GM18858 (cell line): ENCODE results near the gene STAT5A.

Source experiments
- ATAC-seq: cut with Tn5 transposase; IDR thresholded peaks from one replicate; pipeline ENCODE4 v1.9.1; 2021; ENCODE audit not compliant: unreplicated experiment

Gene STAT5A

DNA sequence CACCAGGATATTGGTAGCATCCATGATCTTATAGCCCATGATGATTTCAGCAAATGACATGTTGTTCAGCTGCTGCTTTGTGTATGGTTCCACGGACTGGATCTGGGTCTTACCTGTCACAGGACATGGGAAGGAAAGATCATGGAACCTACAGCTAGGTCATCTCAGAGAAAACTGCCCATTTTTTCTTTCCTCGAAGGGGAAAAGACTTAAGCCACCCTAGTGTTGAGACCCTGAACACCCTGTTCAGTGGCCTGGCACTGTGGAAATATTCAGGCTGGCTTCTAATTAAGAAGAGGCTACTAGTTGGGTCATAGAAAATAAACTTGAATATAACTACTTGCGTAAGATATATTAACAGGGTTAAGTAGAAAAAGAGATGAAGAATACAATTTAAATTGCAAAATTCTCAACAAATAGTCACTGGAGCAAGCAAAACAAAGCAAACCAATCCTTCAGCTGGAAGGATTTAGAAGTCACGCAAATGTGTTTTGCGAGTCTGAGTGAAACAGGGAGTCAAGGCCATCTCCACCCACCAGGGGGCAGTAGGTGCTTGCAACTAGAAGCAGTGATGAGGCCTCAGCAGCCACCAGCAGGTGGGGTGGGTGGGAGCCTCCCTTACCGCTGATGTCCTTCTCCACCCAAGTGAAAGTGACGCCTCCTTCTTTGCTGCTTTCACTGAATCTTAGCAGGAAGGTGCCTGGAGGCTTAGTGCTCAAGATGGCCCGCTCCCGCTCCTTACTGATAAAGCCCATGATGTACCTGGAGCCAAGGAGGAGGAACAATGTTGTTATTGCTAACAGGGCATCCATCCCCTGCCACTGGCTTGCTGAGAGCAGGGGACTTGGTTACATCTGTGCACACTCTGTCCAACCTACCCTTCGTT is 34.3 kb downstream of the STAT5A start:
- no peak for ATAC-seq

DNA sequence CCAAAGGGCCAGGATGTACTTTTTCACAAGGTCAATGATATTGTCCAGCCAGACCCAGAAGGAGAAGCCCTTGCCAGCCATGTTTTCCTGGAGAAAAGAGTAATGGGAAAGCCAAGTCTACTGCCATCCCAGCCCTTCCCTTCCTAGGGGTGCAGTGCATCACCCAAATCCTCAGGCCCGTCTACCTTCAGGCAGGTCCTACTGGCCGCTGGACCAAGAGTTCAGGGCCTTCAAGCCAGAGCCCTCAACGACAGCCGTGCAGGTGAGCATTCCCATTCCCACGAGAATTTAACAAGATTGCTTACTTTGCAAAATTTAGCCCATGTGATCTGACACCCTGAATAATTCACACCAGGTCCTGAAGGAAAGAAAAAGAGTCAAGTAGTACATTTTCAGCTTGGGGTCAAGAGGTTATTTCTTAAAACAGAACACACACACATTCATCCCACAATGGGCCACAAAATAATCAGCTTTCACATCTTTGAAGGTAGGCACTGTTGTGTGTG is 35.0 kb downstream of the STAT5A start:
- ATAC-seq, result no peak

DNA sequence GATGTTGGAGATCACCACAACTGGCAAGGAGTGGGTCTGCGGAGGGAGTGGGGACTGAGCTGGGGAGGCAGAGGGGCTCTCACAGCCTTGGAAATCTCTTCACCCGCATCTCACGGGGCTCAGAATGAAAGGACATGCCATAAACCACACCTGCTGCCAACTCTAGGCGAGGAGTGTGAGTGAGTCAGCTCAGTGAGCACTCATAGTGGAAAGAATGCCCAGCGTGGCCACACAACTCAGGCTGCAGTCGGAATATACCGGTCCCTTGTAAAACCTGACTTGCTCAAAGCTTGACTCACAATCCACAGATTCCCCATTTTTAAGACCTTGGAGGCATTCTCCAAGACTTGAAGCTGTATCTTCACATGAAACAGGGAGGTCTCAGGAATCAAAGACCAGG is 36.7 kb downstream of the STAT5A start:
- no peak for ATAC-seq

DNA sequence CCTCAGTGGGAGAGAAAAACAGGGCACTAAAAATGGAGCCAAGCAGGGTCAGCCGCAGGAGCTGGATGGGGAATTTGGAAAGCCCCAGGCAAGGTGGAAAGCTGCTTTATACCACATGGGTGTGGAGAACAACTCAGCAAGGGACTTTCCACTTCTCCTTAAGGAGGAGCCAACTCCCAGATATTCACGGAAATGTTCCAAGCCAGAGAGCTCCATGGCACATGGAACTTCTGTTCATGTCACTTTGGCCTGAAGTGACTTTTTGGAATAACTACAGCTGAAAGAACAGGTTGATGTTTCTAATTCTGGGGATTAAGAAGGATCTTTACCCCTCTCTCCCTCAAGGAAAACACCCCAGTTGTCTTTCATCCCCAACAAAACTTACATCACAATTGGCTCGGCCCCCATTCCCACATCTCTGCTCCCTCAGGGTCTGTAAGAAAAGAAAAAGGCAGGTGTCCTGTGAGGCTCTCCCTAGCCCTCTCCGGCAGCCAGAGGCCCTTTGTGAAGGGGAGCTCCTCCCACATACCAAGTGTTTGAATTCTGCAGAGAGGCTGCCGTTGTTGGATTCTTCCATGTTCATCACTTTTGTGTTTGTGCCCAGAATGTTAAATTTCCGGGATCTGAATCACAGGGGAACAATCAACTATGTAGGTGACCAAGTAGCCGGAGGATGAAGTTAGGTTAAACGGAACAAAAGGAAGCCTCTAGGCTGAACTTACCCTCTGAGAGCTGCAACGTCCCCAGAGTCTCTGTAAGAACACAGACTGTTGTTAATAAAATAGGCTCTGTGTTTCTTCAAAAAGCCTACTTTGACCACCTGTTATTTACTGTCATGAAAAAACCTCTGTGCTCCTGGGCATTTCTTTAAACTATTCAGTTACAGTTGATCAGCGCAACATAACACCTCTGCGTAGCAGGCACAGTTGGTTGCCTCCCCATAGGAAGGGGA is 41.0 kb downstream of the STAT5A start:
- no peak for ATAC-seq

DNA sequence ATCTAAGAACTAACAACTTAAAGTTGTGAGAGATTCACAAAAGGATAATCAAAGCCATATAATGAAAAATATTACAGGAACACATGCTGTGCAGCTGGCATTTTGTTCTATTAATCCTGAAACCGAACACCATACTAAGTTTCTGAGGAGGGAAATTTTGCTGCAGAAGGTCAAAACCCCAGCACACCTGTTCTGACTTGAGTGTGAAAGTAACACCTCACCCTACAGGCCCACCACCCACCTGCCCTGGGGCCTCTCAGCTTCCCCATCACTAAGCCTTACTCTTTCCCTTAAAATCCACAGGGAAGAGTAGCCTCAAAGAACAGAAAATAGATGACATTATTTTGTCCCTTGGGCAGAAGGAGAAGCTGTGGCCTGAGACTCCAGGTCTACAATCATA is 44.8 kb downstream of the STAT5A start:
- ATAC-seq, result no peak

DNA sequence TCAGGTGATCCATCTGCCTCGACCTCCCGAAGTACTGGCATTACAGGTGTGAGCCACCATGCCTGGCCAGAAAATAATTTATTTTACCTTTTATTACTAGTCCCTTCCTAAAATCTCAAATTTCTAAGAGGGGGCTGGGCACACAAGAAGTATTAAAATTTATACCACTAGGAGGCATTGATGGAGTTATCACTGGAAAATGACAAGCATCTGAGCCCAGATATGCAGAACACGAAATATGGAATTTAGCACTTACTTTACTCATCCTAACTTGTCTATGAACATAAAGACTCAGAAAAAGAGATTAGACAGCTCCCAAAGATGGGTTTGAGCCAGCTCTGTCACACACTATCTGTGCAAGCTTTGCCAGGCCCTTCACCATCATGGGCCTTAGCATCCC is 46.4 kb downstream of the STAT5A start:
- no peak for ATAC-seq

DNA sequence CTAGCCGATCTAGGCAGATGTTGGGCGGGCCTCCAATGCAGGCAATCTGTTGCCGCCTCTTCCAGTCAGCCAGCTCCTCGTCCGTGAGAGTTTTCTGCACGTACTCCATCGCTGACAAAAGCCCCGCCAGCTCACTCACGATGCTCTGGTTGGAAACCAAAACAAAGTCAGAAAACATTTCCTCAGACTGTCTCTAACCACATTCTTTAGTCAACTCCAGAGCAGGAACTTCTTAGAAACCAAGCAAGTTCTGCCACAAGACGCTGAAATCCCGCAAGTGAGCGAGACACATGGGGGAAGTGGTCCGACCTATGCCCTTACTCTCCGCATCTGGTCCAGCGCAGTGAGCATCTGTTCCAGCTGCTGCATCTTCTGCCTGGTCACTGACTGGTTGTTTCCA is 49.1 kb downstream of the STAT5A start:
- ATAC-seq, result peak; percentile 43

DNA sequence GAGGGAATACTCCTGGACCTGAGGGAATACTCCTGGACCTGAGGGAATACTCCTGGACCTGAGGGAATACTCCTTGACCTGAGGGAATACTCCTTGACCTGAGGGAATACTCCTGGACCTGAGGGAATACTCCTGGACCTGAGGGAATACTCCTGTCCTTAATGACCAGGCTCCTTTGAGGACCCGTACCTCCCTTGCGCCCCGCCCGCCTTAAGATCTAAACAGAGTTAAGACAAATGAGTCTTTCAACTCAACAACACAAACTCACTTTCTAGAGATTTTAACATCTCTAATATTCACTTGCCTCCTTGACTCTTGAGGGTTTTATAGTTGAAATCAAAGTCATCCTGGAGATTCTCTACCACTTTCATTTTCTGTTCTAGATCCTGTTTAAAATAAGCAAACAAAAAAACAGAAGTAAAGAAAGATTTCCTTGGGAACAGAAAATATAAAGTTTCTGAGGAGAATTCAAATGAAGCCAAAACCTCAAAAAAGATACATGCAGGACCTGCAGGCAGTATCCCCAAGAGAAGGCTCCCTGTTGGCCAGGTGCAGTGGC is 50.2 kb downstream of the STAT5A start:
- ATAC-seq, result no peak

DNA sequence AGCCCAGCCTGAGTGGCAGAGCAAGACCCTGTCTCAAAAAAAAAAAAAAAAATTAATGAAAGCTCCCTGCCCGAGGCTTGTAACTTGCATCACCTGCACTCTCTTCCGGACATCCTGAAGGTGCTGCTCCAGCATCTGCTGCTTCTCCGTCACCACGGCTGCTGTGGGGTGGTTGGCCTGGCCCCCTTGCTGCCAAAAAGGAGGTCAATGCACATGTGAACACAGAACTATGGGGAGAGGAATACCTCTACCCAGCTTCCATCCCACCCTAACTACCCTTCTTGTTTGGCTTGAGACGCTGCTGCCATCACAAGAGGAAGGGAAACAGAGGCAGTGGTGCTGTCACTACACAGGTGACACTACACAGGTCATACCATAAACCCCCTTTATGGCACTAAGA is 50.9 kb downstream of the STAT5A start:
- no peak for ATAC-seq

DNA sequence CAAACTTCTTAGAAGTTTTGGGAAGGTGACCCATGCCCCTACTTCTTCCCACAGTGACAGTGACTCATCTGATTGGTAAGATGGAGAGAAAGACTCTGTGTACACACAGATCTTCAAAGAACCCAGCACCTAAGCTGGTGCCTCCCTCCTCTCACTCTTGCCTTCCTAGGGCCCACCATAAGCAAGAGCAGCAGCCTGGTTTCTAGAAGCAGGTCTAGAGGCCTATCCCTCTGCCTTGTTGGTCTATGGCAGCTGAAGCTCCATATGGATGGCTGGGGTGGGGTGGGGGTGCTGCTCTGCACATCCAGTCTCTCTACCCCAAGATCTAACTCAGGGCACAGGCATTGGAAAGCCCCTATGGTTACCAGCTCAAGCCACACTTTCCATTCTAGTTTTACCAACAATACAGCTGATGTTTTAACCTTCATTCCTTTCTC is 52.4 kb downstream of the STAT5A start:
- no peak for ATAC-seq

DNA sequence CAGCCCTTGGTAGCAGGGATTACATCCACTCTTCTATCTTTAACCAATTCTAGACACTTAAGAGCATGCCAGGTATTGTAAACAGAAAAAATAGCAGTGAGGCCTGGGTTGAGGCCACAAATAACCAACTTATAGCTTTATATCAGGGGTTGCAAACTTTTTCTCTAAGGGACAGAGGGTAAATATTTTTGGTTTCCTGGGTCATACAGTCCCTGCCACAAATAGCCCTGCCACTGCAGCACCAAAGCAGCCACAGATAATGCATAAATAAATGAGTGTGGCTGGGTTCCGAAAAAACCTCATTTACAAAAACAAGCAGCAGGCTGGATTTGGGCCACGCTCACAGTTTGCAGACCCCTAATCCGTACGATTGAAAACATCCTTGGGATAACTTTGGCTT is 53.3 kb downstream of the STAT5A start:
- ATAC-seq, result no peak

DNA sequence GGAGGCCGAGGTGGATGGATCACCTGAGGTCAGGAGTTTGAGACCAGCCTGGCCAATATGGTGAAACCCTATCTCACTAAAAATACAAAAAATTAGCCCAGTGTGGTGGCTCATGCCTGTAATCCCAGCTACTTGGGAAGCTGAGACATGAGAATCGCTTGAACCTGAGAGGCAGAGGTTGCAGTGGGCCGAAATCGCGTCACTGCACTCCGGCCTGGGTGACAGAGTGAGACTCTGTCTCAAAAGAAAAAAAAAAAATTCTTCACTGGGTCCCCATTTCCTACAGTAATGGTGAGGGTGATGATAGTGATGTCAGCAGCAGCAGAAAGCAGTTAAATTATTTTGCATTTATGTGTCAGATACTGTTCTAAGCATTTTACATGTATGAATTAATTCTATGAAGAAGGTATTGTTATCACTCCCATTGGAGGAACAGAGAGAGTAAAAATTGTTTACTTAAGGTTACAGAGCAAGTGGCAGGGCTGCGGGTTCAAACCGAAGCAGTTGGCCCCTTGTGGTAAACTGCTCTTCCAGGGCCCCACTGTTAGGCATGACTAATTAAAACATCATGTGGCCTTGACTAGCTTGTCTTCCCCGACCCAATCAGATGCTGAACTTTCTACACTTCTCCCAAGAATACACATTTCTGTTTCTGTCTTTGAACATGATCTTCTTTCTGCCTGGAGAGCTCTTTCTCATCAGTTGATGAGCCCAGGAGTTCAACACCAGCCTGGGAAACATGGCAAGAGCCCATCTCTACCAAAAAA is 54.1 kb downstream of the STAT5A start:
- no peak for ATAC-seq

DNA sequence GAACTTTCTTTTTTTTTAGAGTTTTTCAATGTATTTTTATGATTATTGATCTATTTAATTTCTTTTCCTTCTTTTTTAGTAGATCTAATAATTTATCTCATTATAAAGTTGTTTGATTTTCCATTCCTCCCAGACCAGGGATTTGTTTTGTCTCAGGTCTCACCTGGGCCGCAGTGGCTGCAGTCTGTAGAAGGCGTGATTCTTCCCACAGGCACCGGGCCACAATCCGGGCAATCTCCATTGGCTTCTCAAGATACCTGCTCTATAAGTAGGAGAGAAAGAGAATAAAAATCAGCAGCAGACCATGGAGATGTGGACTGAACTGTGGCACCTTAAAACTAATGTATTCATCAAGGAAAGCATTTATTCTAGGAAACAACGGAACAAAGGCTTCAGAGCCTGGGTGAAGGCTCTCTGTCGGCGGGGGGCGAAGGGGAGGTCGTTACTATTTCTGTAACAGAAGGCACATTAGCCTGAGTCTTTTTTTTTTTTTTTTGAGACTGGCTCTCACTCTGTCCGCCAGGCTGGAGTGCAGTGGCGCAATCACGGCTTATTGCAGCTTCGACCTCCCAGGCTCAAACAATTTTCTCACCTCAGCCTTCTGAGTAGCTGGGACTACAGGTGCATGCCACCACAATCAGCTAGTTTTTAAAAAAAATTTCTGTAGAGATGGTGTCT is 57.2 kb downstream of the STAT5A start:
- ATAC-seq, result no peak

DNA sequence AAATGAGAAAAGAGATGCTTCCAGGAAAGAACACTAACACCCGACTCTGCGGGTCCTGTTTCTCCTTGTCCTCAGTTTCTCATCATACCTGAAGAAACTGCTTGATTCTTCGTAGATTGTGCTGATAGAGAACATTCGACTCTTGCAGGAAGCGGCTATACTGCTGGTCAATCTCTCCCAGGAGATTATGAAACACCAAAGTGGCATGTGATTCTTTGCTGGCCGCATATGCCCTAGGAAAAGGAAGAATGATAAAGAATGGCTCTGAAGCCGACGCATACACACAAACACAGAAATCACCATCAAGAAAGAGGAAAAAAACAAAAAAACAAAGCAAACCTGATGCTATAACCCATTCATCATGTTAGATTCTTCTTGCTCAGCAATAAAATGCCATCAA is 58.2 kb downstream of the STAT5A start:
- ATAC-seq, result no peak

DNA sequence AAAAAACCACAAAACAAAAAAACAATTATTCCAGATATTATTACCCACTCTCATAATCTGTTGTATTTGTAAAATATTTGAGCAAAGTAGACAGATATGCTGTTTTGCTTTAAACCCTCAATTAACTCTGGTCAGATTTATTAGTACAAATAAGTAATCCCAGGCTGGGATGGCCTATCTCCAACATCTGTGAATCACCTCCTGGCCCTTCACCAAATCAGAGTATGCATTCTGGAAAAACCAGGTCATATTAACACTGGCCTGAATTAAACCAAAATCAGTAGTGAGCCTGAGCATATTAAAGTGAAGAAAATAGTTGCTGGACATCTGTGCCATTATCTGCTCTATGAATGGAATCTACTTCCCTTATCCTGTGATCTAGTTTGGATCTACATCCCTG is 58.9 kb downstream of the STAT5A start:
- no peak for ATAC-seq

DNA sequence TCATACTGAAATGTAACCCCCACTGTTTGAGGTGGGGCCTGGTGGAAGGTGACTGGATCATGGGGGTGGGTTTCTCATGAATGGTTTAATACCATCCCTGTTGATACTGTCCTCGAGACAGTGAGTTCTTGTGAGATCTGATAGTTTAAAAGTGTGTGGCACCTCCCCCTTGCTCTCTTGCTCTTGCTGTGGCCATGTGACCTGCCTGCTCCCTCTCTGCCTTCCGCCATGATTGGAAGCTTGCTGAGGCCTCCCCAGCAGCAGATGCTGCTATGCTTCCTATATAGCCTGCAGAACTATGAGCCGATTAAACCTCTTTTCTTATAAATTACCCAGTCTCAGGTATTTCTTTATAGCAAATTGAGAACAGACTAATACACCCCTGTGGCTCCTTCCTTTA is 59.3 kb downstream of the STAT5A start:
- ATAC-seq, result no peak

DNA sequence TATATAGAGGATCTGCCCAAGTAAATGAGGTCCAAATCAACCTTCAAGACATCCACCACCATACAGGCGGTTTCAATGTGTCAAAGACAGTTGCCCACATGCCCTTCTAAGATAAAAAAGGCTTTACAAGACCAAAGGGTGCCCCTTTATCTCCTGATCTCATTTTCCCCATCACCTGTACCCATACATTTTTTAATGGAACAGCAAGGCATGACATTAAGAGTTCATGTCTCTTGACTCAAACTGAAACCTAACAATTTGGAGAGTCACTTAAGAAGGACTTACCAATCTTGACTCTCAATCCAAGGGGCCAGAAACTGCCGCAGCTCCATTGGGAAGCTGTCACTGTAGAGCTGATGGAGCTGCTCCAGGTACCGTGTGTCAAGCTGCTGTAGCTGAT is 59.8 kb downstream of the STAT5A start:
- ATAC-seq, result no peak

DNA sequence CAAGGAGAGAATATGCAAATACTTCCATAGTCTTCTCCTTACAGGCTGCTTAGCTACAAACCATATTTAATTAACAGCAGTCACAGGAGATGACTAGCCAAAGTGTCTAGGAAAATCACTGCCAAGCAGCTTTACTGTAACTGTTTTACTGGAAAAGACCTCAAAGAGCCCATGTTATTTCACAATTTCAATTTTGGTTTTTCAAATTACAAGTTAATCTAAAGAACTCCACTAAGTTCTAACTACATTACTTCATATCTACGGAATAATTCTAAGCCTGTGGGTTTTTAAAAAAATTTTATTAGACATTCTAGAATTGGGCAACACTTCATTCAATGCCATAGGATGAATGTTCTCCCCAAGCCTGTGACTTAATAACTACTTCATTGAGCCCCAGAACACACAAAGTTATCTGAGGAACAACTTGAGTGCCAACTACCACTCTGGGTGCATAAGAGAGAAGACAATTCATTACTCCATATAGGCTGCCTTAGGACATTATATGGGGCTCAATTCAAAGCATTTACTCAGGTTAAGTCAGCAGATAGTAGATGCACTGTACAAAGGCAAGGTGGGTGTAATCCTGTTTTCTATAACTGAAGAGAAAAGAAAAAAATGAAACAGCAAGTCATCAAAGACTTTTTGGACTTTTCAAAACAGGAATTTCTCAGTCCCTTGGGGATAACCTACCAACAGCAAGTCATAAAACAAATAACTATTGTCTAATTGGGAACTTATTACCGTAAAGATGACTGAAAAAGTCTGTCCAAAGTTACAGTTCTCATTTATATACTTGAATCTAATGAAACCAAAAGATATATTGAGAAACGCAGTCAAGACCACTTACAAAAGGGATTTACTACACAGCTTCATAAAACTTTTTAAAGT is 66.9 kb downstream of the STAT5A start:
- no peak for ATAC-seq

DNA sequence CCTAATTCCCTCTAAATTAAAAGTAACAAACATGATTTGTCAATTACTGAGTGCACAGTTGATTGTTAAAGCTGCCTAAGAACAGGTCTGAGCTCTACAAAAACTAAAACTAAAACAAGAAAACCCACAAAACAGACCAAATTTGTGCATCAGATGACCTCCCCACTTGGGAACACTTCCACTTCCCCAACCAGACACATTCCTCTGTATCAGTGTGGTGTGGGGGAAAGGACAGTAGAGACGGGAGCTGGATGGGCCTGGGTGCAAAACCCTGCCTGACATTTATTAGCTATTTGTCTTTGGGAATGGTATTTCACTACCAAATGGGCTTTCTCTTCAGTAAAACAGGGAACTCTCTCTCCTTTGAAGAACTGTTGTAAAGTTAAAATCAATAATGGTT is 70.1 kb downstream of the STAT5A start:
- no peak for ATAC-seq
